Mucosa of descending colon (tissue), 3 donors: Measurements from ENCODE around the gene NDRG3. TPM values are rescaled to one million over a fixed set of nuclear protein-coding genes. Genes with fewer than 3 reads are reported as not detected.

ENCODE experiments used
- ATAC-seq: fragments of 200-7000 bp; cut with Tn5 transposase; one replicate; pipeline ENCODE4 v1.9.1; 2020; ENCODE audit warnings: mild to moderate bottlenecking, moderate library complexity
- DNase-seq, 3 donors: peaks; one replicate each; pipeline ENCODE4 v3.0.0-alpha.2; 2020
- H3K36me3 ChIP-seq: fragments of 200-600 bp; one replicate; pipeline ENCODE4 v1.8.0; 2021; ENCODE audit warnings: low read depth, mild to moderate bottlenecking
- H3K4me1 ChIP-seq: fragments of 200-600 bp; one replicate; pipeline ENCODE4 v1.8.0; 2021; ENCODE audit warnings: low read depth, mild to moderate bottlenecking
- H3K4me3 ChIP-seq: fragments of 200-600 bp; one replicate; pipeline ENCODE4 v1.8.0; 2021; ENCODE audit warnings: mild to moderate bottlenecking
- H3K9me3 ChIP-seq: fragments of 200-600 bp; one replicate; pipeline ENCODE4 v1.8.0; 2021; ENCODE audit warnings: mild to moderate bottlenecking
- CTCF ChIP-seq: fragments of 200-600 bp; IDR thresholded peaks from one replicate; pipeline ENCODE4 v1.8.0; 2022; ENCODE audit warnings: antibody characterized with exemption, mild to moderate bottlenecking
- intact Hi-C, 2 donors: fragments of 100-400 bp; cut with DNase I in 1 of 2; cut with micrococcal nuclease in 1 of 2; formaldehyde crosslinking; loops; one replicate each; pipeline versions ENCODE4 v1.11.0 to v1.11.1; 2022; cut with DNase I, micrococcal nuclease
- total RNA-seq, 3 donors: library from RNA; stranded (reverse); fragmentation: NEBNext Ultra II Directional in 2 of 3; extraction: Animal tissue kit (Norgen Biotek cat#: 25700) in 2 of 3; gene quantifications; one replicate each; pipeline versions ENCODE4 v1.2.1 to v1.2.4, GENCODE V29; 2021 to 2023
- donor health status: DM: no; HTN: no; CAD: no; lungs with moderate emphysema.
- donor health status: DM: no; HTN: no; CAD: no.
- donor health status: DM: no; HTN: yes; CAD: no.

Gene NDRG3
- total RNA-seq, 3 donors from 2014 or later, result 23.5 to 50.9 (median 26.1) TPM

- intact Hi-C loops, result no loop called here
- Histone ChIP-seq H3K4me1 (peaks cover 6% of the 10 kb centered on the region), H3K36me3 (no peaks in the 10 kb centered on the region), H3K9me3 (no peaks in the 10 kb centered on the region), H3K4me3 (no peak overlapping the region)
- TF ChIP-seq CTCF, result no peak
- DNase-seq (no peak), ATAC-seq (no peak)
Observed at GRCh38 chr20:36778831-36779655, 33.2 kb upstream of the NDRG3 start.

GRCh38 chr20:36777576-36777975 is 31.7 kb upstream of the NDRG3 start:
- ATAC-seq (no peak), DNase-seq (no peak)
- peaks cover 12% of the 10 kb centered on the region for H3K4me1 ChIP-seq
- no peaks in the 10 kb centered on the region for H3K36me3 ChIP-seq
- no peak overlapping the region for H3K4me3 ChIP-seq
- intact Hi-C loops, result no loop called here
- no peak for TF ChIP-seq CTCF
- no peaks in the 10 kb centered on the region for H3K9me3 ChIP-seq

GRCh38 chr20:36777167-36777566 is 31.3 kb upstream of the NDRG3 start:
- Histone ChIP-seq H3K9me3 (no peaks in the 10 kb centered on the region), H3K36me3 (no peaks in the 10 kb centered on the region), H3K4me1 (peaks cover 14% of the 10 kb centered on the region), H3K4me3 (no peak overlapping the region)
- ATAC-seq (no peak), DNase-seq (no peak)
- TF ChIP-seq CTCF, result no peak
- intact Hi-C loops, result no loop called here

- Histone ChIP-seq H3K4me3 (no peak overlapping the region), H3K4me1 (peaks cover 14% of the 10 kb centered on the region), H3K36me3 (no peaks in the 10 kb centered on the region), H3K9me3 (no peaks in the 10 kb centered on the region)
- DNase-seq (no peak), ATAC-seq (no peak)
- TF ChIP-seq CTCF, result no peak
- intact Hi-C loops, result no loop called here
Observed at GRCh38 chr20:36775826-36776225, 29.9 kb upstream of the NDRG3 start.

GRCh38 chr20:36775196-36775595 is 29.3 kb upstream of the NDRG3 start:
- H3K4me3 ChIP-seq, result no peak overlapping the region
- no peaks in the 10 kb centered on the region for H3K36me3 ChIP-seq
- no peaks in the 10 kb centered on the region for H3K9me3 ChIP-seq
- DNase-seq, result no peak
- intact Hi-C loops, result no loop called here
- no peak for TF ChIP-seq CTCF
- ATAC-seq, result no peak
- peaks cover 14% of the 10 kb centered on the region for H3K4me1 ChIP-seq
